HL-60 (cell line): ENCODE measurements around the gene PTBP3.
"Not testable (repeated sequence)": the region's sequence is repeated elsewhere in the genome, so short reads cannot be mapped to it uniquely, and the experiment has no call there.

ENCODE experiments used
- DNase-seq, 2 experiments: peaks; one replicate each; pipeline ENCODE4 v3.0.0-alpha.2; 2010 to 2020; ENCODE audit warnings: low read depth in 1 of 2, low spot score in 1 of 2
- H3K27ac ChIP-seq: fragments of 250-450 bp; sonication (Bioruptor Pico); replicated peaks from 2 replicates; pipeline ENCODE4 v1.5.1; 2020; ENCODE audit warnings: mild to moderate bottlenecking, moderate library complexity
- H3K27me3 ChIP-seq: fragments of 250-450 bp; sonication (Bioruptor Pico); 2 replicates; pipeline ENCODE4 v1.5.1; 2021; ENCODE audit warnings: mild to moderate bottlenecking, moderate library complexity; ENCODE audit not compliant: insufficient read depth, poor library complexity, severe bottlenecking
- H3K4me3 ChIP-seq: replicated peaks from 2 replicates; pipeline ENCODE4 v1.5.1; 2011; ENCODE audit warnings: mild to moderate bottlenecking, control low read depth, low read length; ENCODE audit not compliant: insufficient read depth
- CTCF ChIP-seq: IDR thresholded peaks from one replicate; pipeline ENCODE4 v1.5.1; 2011; ENCODE audit warnings: low read length, control low read depth, inconsistent platforms; ENCODE audit not compliant: insufficient read depth
- GABPA ChIP-seq: IDR thresholded peaks from 2 replicates; pipeline ENCODE4 v1.6.1; 2012; ENCODE audit warnings: low read depth
- POLR2AphosphoS5 ChIP-seq: IDR thresholded peaks from 2 replicates; pipeline ENCODE4 v1.6.1; 2012; ENCODE audit warnings: low read depth
- REST ChIP-seq: IDR thresholded peaks from 2 replicates; pipeline ENCODE4 v1.6.1; 2012; ENCODE audit warnings: low read depth; ENCODE audit not compliant: insufficient replicate concordance
- SPI1 ChIP-seq: IDR thresholded peaks from 2 replicates; pipeline ENCODE4 v1.6.1; 2012; ENCODE audit warnings: low read depth, mild to moderate bottlenecking, borderline replicate concordance

Gene PTBP3

GRCh38 chr9:112193572-112194288 lies 139.7 kb downstream of the PTBP3 start:
- DNase-seq, result no peak
- TF ChIP-seq SPI1 (no peak), POLR2AphosphoS5 (no peak), REST (no peak), CTCF (no peak), GABPA (no peak)

GRCh38 chr9:112190320-112190719 lies 143.1 kb downstream of the PTBP3 start:
- H3K27me3 ChIP-seq, H3K4me3 ChIP-seq, DNase-seq, H3K27ac ChIP-seq: not testable (repeated sequence)

More at GRCh38 chr9:112193572-112194288, 139.7 kb downstream of the PTBP3 start:
- Histone ChIP-seq H3K27me3 (no peaks in the 10 kb centered on the region), H3K4me3 (no peak overlapping the region), H3K27ac (no peak overlapping the region)

DNA sequence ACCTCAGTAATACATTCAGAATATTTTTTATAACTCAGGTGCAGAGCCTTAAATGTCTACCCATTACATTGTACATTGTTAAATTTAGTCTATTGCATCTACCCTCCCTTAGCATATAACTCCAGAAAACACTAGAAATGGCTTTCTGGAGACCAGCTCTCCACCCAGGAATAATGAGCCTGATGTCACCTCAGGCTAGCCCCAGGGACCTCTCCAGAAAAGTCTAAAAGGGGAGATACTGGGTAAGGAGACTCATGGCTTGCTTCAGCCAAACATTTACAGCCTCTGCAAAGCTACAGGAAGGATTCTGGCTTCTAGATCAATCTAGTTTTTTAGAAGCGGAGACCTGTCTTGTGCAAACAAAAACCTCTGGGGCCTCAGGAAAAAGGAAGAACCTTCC lies 144.5 kb downstream of the PTBP3 start:
- Histone ChIP-seq H3K27ac (no peak overlapping the region), H3K4me3 (no peak overlapping the region), H3K27me3 (no peaks in the 10 kb centered on the region)
- TF ChIP-seq CTCF, result no peak
- TF ChIP-seq SPI1, result no peak
- no peak for DNase-seq

DNA sequence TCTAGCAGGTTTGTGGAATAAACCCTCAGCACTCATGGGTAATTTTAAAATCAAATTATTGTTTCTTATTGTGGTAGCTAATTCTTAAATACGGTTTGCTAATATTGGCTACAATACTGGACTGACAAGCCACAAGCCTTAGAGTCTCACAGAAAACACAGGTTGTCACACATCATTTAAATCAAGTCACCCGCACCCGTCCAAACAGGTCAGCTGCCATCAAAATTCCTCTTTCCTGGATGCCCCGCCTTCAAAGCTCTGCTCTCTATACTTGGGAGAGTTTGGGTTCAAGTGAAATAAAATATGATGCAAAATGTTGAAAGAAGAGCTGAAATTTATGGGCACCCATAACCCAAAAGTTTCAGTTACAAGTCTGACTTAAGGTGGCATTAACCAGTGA lies 146.0 kb downstream of the PTBP3 start:
- Histone ChIP-seq H3K4me3 (no peak overlapping the region), H3K27ac (no peak overlapping the region), H3K27me3 (no peaks in the 10 kb centered on the region)
- no peak for DNase-seq
- TF ChIP-seq CTCF (no peak), SPI1 (no peak), POLR2AphosphoS5 (no peak), REST (no peak), GABPA (no peak)
